Measurements from ENCODE around the gene HEY2. TPM values are rescaled to one million over a fixed set of nuclear protein-coding genes. Genes with fewer than 3 reads are reported as not detected.

Gene HEY2
- total RNA-seq = 1.3 TPM

DNA sequence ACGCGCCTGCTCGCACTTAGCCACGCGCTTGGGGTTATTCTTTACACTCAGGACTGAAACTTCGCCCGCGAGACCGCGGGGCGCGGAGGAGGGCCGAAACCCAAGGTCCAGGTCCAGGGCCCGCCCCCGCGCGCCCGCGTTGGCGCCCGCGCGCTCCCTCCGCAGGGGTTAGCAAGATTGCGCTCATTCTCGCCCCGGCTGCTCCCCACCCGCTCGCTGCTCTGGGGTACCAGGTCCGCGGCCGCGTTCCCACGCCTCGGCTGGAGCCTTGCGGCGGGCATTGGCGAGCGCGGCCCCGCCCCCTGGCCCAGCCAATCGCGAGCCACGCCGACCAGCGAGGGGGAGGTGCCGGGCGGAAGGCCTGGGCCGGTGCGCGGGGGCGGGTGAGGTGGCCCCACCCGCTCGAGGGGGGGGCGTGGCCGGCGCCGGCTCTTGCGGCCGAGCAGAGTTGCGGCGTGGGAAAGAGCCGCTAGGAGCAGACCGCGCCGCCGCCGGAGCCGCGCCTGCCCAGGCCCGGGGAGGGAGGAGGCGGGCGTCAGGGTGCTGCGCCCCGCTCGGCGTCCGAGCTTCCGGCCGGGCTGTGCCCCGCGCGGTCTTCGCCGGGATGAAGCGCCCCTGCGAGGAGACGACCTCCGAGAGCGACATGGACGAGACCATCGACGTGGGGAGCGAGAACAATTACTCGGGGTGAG lies at the start of gene HEY2:
TSS of gene HEY2 (plus strand) at position 460 of the 692 bp plus-strand sequence. CDS start at position 605, 145 bp downstream.

GRCh38 chr6:125790358-125791150 lies 41.1 kb downstream of the HEY2 start, which contains the start of gene NCOA7:
Gene NCOA7 (plus strand): TSS chr6:125790960. CDS start chr6:125815355, 24,395 bp downstream.

Other genes starting within 250 kb of the HEY2 start
- gene NCOA7, start 41.3 kb downstream of the HEY2 start, total RNA-seq = 24.4 TPM
- 52.0 TPM for gene HINT3, start 207.1 kb downstream of the HEY2 start, total RNA-seq
- gene TRMT11, start 236.9 kb downstream of the HEY2 start, total RNA-seq = 34.4 TPM